ENCODE measurements around the gene CDC42BPB.

DNA sequence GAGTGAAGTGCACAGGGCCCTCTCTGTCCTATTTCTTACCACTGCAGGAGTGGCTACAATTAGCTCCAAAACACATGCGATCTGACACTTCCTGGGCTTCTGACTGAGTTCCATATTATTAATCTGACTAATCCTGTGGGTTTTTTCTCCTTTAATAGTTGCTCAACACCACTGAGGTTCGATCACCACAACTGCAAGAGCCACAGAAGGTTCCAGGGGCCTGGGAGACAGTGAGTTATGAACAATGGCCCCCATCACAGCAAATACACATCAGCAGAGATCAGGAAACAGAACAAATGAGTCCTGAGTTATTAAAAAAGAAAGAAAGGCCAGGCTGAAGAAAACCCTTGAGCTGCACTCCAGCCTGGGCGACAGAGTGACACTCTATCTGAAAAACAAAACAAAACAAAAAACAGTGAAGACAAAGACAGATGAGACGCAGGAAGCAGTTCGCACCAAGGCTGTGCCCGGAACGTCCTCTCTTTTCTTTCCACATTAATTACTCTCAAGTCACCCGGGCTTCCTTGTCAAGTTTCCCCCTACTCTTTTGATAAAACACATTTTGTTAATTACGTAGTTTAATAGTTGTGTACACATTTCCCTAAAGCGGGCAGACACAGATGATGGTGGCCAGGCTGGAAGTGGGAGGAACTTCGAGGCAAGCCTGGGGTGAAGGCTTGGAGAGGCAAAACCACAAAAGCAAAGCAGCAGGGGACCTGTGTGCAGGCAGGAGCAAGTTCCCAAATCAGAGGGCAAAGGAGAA is 42.7 kb downstream of the CDC42BPB start:
- TF ChIP-seq, protein P1, sequence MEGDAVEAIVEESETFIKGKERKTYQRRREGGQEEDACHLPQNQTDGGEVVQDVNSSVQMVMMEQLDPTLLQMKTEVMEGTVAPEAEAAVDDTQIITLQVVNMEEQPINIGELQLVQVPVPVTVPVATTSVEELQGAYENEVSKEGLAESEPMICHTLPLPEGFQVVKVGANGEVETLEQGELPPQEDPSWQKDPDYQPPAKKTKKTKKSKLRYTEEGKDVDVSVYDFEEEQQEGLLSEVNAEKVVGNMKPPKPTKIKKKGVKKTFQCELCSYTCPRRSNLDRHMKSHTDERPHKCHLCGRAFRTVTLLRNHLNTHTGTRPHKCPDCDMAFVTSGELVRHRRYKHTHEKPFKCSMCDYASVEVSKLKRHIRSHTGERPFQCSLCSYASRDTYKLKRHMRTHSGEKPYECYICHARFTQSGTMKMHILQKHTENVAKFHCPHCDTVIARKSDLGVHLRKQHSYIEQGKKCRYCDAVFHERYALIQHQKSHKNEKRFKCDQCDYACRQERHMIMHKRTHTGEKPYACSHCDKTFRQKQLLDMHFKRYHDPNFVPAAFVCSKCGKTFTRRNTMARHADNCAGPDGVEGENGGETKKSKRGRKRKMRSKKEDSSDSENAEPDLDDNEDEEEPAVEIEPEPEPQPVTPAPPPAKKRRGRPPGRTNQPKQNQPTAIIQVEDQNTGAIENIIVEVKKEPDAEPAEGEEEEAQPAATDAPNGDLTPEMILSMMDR (IDR thresholded peaks at IDR 0.05): no peak
- TF ChIP-seq TCF7 (CRISPR knock-in tag; IDR thresholded peaks at IDR 0.05; ENCODE audit: low read depth): no peak
- TF ChIP-seq JUN (CRISPR knock-in tag; IDR thresholded peaks at IDR 0.05): no peak
- no peak for TF ChIP-seq GRHL2 (CRISPR knock-in tag; IDR thresholded peaks at IDR 0.05; ENCODE audit: insufficient replicate concordance, severe bottlenecking)
- no peak for TF ChIP-seq ZNF317 (CRISPR knock-in tag; IDR thresholded peaks at IDR 0.05; ENCODE audit: borderline replicate concordance, low read depth)
- no peak for TF ChIP-seq ZNF263 (CRISPR knock-in tag; IDR thresholded peaks at IDR 0.05; ENCODE audit: low read depth)
- TF ChIP-seq, protein P2, sequence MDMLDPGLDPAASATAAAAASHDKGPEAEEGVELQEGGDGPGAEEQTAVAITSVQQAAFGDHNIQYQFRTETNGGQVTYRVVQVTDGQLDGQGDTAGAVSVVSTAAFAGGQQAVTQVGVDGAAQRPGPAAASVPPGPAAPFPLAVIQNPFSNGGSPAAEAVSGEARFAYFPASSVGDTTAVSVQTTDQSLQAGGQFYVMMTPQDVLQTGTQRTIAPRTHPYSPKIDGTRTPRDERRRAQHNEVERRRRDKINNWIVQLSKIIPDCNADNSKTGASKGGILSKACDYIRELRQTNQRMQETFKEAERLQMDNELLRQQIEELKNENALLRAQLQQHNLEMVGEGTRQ (CRISPR knock-in tag; IDR thresholded peaks at IDR 0.05): no peak
- TF ChIP-seq, protein P3, sequence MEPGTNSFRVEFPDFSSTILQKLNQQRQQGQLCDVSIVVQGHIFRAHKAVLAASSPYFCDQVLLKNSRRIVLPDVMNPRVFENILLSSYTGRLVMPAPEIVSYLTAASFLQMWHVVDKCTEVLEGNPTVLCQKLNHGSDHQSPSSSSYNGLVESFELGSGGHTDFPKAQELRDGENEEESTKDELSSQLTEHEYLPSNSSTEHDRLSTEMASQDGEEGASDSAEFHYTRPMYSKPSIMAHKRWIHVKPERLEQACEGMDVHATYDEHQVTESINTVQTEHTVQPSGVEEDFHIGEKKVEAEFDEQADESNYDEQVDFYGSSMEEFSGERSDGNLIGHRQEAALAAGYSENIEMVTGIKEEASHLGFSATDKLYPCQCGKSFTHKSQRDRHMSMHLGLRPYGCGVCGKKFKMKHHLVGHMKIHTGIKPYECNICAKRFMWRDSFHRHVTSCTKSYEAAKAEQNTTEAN (CRISPR knock-in tag; IDR thresholded peaks at IDR 0.05): no peak
- no peak for TF ChIP-seq RORB (CRISPR knock-in tag; IDR thresholded peaks at IDR 0.05)
- TF ChIP-seq, protein P4, sequence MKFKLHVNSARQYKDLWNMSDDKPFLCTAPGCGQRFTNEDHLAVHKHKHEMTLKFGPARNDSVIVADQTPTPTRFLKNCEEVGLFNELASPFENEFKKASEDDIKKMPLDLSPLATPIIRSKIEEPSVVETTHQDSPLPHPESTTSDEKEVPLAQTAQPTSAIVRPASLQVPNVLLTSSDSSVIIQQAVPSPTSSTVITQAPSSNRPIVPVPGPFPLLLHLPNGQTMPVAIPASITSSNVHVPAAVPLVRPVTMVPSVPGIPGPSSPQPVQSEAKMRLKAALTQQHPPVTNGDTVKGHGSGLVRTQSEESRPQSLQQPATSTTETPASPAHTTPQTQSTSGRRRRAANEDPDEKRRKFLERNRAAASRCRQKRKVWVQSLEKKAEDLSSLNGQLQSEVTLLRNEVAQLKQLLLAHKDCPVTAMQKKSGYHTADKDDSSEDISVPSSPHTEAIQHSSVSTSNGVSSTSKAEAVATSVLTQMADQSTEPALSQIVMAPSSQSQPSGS (CRISPR knock-in tag; IDR thresholded peaks at IDR 0.05; ENCODE audit: borderline replicate concordance, low read depth): no peak
- no peak for TF ChIP-seq NR3C1 (CRISPR knock-in tag; conservative IDR thresholded peaks at IDR 0.05; ENCODE audit: low read depth)

All from WTC11 (cell line).